OCI-LY1 (cell line): ENCODE data around the gene KCNK17.

Experiments
- EZH2 ChIP-seq: fragments of 200-600 bp; sonication (generic), shearing (Covaris generic); IDR thresholded peaks from 2 replicates; pipeline ENCODE4 v1.8.0; 2017; ENCODE audit warnings: borderline replicate concordance, mixed run types, mild to moderate bottlenecking, antibody characterized with exemption, low read length, moderate library complexity, mixed read lengths
- TF ChIP-seq, protein P1 (sequence below): fragments of 200-600 bp; sonication (generic), shearing (Covaris generic); IDR thresholded peaks from 2 replicates; pipeline ENCODE4 v1.5.1; 2017; ENCODE audit warnings: mild to moderate bottlenecking, antibody characterized with exemption, low read length, moderate library complexity, mixed read lengths

DNA sequence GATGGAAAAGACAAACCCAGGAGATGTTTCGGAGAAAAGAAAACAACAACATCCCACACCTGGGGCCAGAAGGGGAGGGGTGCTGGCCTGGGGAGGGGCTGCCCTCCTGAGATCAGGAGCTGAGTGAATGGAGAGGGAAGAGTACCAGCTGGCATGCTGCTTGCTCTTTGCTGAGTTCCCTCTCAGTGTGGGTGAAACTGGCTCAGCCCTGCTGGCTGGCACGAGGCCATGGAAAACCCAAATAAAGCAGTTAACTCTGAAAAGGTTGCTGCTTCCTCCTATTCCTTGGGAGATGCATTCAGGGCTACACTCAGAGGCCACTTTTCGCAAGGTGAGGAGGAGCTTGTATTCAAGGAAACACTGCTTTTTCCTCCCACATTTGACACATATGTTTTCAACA is 16.3 kb upstream of the KCNK17 start:
- TF ChIP-seq, protein P1, sequence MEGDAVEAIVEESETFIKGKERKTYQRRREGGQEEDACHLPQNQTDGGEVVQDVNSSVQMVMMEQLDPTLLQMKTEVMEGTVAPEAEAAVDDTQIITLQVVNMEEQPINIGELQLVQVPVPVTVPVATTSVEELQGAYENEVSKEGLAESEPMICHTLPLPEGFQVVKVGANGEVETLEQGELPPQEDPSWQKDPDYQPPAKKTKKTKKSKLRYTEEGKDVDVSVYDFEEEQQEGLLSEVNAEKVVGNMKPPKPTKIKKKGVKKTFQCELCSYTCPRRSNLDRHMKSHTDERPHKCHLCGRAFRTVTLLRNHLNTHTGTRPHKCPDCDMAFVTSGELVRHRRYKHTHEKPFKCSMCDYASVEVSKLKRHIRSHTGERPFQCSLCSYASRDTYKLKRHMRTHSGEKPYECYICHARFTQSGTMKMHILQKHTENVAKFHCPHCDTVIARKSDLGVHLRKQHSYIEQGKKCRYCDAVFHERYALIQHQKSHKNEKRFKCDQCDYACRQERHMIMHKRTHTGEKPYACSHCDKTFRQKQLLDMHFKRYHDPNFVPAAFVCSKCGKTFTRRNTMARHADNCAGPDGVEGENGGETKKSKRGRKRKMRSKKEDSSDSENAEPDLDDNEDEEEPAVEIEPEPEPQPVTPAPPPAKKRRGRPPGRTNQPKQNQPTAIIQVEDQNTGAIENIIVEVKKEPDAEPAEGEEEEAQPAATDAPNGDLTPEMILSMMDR: no peak
- TF ChIP-seq EZH2: no peak
